Measurements from ENCODE around the gene OGDHL. TPM values are rescaled to one million over a fixed set of nuclear protein-coding genes. Genes with fewer than 3 reads are reported as not detected.

Gene OGDHL
- total RNA-seq, 1 donor from 2014 or later = 1.9 TPM

DNA sequence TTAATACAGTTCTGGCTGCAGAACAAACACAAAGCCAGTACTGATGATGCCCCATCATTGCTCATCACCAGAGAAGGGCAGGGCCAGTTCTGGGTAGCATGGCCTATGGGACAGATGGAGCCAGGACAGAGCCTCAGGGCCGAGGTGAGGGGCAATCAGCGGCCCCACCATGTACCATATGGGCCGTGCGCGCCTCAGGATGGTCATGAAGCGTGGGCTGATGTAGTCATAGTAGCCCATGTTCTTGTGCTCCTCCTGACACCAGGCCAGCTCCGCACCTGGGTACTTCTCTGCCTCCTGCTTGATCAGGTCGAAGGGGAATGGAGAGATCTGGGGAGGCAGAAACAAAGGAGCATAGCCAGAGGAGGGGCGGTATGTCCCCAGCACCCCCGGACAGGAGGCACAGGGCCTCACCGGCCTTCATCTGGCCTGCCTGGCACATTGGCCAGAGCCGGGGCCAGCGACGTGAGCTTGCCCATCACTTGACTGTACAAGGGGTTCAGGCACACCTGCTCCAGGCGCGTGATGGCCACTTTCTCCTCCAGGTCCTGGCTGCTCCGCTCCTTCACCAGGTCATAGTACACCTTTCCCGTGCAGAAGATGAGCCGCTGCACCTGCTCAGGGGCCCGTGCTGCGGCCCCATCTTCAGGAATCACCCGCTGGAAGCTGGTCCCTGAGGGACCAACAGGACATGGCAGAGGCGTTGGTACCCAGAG is 26.1 kb downstream of the OGDHL start:
- Histone ChIP-seq H3K4me3 (ENCODE audit: insufficient read depth, low read depth, low read length) (no peak overlapping the region), H3K36me3 (ENCODE audit: insufficient read depth, low read length) (no peaks in the 10 kb centered on the region), H3K4me2 (ENCODE audit: low read length) (no peak overlapping the region), H3K27me3 (ENCODE audit: insufficient read depth, low read length) (no peaks in the 10 kb centered on the region), H3K9ac (ENCODE audit: low read length) (no peak overlapping the region), H2AFZ (ENCODE audit: low read depth, low read length) (no peak overlapping the region), H3K4me1 (ENCODE audit: insufficient read depth, low read length) (no peaks in the 10 kb centered on the region), H4K20me1 (ENCODE audit: insufficient read depth, low read length) (no peaks in the 10 kb centered on the region), H3K9me3 (ENCODE audit: insufficient read depth, low read depth, low read length) (no peaks in the 10 kb centered on the region), H3K27ac (ENCODE audit: low read depth, low read length) (no peak overlapping the region), H3K79me2 (ENCODE audit: insufficient read depth, low read length) (no peaks in the 10 kb centered on the region)
- TF ChIP-seq CTCF (IDR thresholded peaks at IDR 0.05; ENCODE audit: insufficient read depth, low read depth, low read length) (no peak), EZH2 (IDR thresholded peaks at IDR 0.05; ENCODE audit: insufficient read depth, low read length) (no peak)
- no peak for FAIRE-seq
- Mint-ChIP-seq H3K27me3 (ENCODE audit: low read depth, unreplicated experiment) (peaks cover 3% of the 10 kb centered on the region), H3K36me3 (ENCODE audit: low read depth, unreplicated experiment) (peaks cover 2% of the 10 kb centered on the region), H3K27ac (ENCODE audit: unreplicated experiment) (no peak overlapping the region), H3K4me3 (ENCODE audit: unreplicated experiment) (no peak overlapping the region), H3K4me1 (ENCODE audit: low read depth, unreplicated experiment) (no peaks in the 10 kb centered on the region), H3K9me3 (ENCODE audit: unreplicated experiment) (no peaks in the 10 kb centered on the region)
- no peak for DNase-seq (ENCODE audit: low read depth)

DNA sequence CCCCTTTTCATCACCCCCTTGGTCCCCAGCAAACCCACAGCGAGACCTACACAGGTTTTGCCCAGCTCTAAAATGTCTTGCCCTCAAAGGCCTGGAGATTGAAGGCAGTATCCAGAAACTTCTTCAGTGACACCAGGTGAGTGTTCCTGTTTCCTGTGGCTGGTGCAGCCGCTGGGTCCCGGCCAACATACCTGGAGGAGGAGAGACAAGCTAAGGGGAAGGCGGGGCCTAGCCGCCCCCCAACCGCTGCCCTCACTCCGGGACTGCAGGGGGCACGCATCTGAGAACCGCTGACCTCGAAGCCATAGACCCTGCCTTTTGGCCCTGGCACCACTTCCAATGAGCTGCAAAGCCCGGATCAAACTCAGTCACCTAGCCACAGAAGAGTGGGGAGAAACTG is 27.0 kb downstream of the OGDHL start:
- Histone ChIP-seq H4K20me1 (ENCODE audit: insufficient read depth, low read length) (no peaks in the 10 kb centered on the region), H3K4me1 (ENCODE audit: insufficient read depth, low read length) (no peaks in the 10 kb centered on the region), H3K4me3 (ENCODE audit: insufficient read depth, low read depth, low read length) (no peak overlapping the region), H3K79me2 (ENCODE audit: insufficient read depth, low read length) (no peaks in the 10 kb centered on the region), H3K27me3 (ENCODE audit: insufficient read depth, low read length) (no peaks in the 10 kb centered on the region), H3K27ac (ENCODE audit: low read depth, low read length) (no peak overlapping the region), H3K36me3 (ENCODE audit: insufficient read depth, low read length) (no peaks in the 10 kb centered on the region), H3K9ac (ENCODE audit: low read length) (no peak overlapping the region), H2AFZ (ENCODE audit: low read depth, low read length) (no peak overlapping the region), H3K9me3 (ENCODE audit: insufficient read depth, low read depth, low read length) (no peaks in the 10 kb centered on the region), H3K4me2 (ENCODE audit: low read length) (no peak overlapping the region)
- Mint-ChIP-seq H3K4me3 (ENCODE audit: unreplicated experiment) (no peak overlapping the region), H3K4me1 (ENCODE audit: low read depth, unreplicated experiment) (no peaks in the 10 kb centered on the region), H3K36me3 (ENCODE audit: low read depth, unreplicated experiment) (peaks cover 2% of the 10 kb centered on the region), H3K9me3 (ENCODE audit: unreplicated experiment) (no peaks in the 10 kb centered on the region), H3K27me3 (ENCODE audit: low read depth, unreplicated experiment) (peaks cover 3% of the 10 kb centered on the region), H3K27ac (ENCODE audit: unreplicated experiment) (no peak overlapping the region)
- no peak for DNase-seq (ENCODE audit: low read depth)
- FAIRE-seq = no peak
- TF ChIP-seq EZH2 (IDR thresholded peaks at IDR 0.05; ENCODE audit: insufficient read depth, low read length) (no peak), CTCF (IDR thresholded peaks at IDR 0.05; ENCODE audit: insufficient read depth, low read depth, low read length) (no peak)

DNA sequence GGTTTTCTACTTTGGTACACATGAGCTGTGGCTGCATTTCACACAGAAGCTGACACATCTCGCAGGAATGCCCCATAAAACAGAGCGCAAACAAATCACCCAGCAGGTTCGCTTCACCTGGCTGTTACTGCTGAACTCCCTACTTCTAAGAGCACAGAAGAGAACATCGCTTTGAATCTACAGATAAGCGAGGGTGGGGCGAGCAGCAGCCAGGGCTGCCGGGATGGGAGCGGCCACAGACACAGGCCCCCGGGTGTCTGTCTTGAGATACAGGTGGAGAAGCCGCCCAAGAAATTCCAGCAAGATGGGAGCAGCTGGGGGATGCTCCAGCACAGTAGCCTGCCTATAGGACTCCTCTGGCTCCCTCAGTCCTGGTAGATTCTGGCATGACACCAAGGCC is 27.4 kb downstream of the OGDHL start:
- peaks cover 2% of the 10 kb centered on the region for H3K9me3 Mint-ChIP-seq (ENCODE audit: unreplicated experiment)
- DNase-seq (ENCODE audit: low read depth) = no peak
- H3K27ac Mint-ChIP-seq (ENCODE audit: unreplicated experiment) = no peak overlapping the region
- H3K36me3 Mint-ChIP-seq (ENCODE audit: low read depth, unreplicated experiment) = peaks cover 2% of the 10 kb centered on the region
- H3K4me2 ChIP-seq (ENCODE audit: low read length) = no peak overlapping the region
- H3K9ac ChIP-seq (ENCODE audit: low read length) = no peak overlapping the region
- H3K27ac ChIP-seq (ENCODE audit: low read depth, low read length) = no peak overlapping the region
- H4K20me1 ChIP-seq (ENCODE audit: insufficient read depth, low read length) = no peaks in the 10 kb centered on the region
- no peak overlapping the region for H2AFZ ChIP-seq (ENCODE audit: low read depth, low read length)
- no peak overlapping the region for H3K4me3 Mint-ChIP-seq (ENCODE audit: unreplicated experiment)
- H3K4me1 Mint-ChIP-seq (ENCODE audit: low read depth, unreplicated experiment) = no peaks in the 10 kb centered on the region
- FAIRE-seq = no peak
- H3K27me3 Mint-ChIP-seq (ENCODE audit: low read depth, unreplicated experiment) = peaks cover 3% of the 10 kb centered on the region
- H3K9me3 ChIP-seq (ENCODE audit: insufficient read depth, low read depth, low read length) = no peaks in the 10 kb centered on the region
- no peaks in the 10 kb centered on the region for H3K79me2 ChIP-seq (ENCODE audit: insufficient read depth, low read length)
- no peak overlapping the region for H3K4me3 ChIP-seq (ENCODE audit: insufficient read depth, low read depth, low read length)
- no peaks in the 10 kb centered on the region for H3K4me1 ChIP-seq (ENCODE audit: insufficient read depth, low read length)
- TF ChIP-seq EZH2 (IDR thresholded peaks at IDR 0.05; ENCODE audit: insufficient read depth, low read length) (no peak), CTCF (IDR thresholded peaks at IDR 0.05; ENCODE audit: insufficient read depth, low read depth, low read length) (no peak)
- H3K27me3 ChIP-seq (ENCODE audit: insufficient read depth, low read length) = no peaks in the 10 kb centered on the region
- no peaks in the 10 kb centered on the region for H3K36me3 ChIP-seq (ENCODE audit: insufficient read depth, low read length)

Measured in astrocyte (in vitro differentiated cells and primary cell).